IPS-18c (cell line): ENCODE data around the gene C2orf66.

ENCODE experiments used
- H3K4me3 ChIP-seq: 2 replicates; pipeline ENCODE4 v1.7.0; 2013; ENCODE audit warnings: low read depth, mild to moderate bottlenecking, low read length, moderate library complexity; ENCODE audit not compliant: insufficient read depth
- H3K9me3 ChIP-seq: one replicate; pipeline ENCODE4 v1.6.1; 2013; ENCODE audit warnings: mild to moderate bottlenecking, low read length, moderate library complexity; ENCODE audit not compliant: control insufficient read depth, insufficient read depth

The C2orf66 gene

GRCh38 chr2:196801674-196802261 lies 7.4 kb downstream of the C2orf66 start:
- peaks cover 2% of the 10 kb centered on the region for H3K9me3 ChIP-seq
- H3K4me3 ChIP-seq: no peak overlapping the region

- Histone ChIP-seq H3K9me3 (peaks cover 2% of the 10 kb centered on the region), H3K4me3 (peak overlapping the region; percentile 76)
Observed at GRCh38 chr2:196798980-196799379, 10.2 kb downstream of the C2orf66 start.

DNA sequence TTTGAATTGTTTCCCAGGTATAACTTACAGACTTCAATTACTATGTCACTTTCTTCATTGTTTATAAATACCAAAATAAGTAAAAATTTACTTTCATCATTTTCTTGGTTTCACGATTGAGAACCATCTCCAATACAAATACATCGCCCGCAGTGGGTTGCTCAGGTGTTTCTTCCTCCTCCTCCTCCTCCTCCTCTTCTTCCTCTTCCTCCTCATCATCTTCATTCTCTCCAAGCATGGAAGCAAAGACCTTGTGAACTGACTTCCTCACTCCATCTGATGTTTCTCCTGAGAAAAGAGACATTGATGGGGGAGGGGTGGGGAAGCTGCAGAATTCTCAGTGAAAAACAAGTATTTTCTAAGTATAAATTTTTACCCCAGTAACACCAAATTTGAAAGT lies 16.3 kb downstream of the C2orf66 start:
- H3K9me3 ChIP-seq: no peaks in the 10 kb centered on the region
- no peak overlapping the region for H3K4me3 ChIP-seq

DNA sequence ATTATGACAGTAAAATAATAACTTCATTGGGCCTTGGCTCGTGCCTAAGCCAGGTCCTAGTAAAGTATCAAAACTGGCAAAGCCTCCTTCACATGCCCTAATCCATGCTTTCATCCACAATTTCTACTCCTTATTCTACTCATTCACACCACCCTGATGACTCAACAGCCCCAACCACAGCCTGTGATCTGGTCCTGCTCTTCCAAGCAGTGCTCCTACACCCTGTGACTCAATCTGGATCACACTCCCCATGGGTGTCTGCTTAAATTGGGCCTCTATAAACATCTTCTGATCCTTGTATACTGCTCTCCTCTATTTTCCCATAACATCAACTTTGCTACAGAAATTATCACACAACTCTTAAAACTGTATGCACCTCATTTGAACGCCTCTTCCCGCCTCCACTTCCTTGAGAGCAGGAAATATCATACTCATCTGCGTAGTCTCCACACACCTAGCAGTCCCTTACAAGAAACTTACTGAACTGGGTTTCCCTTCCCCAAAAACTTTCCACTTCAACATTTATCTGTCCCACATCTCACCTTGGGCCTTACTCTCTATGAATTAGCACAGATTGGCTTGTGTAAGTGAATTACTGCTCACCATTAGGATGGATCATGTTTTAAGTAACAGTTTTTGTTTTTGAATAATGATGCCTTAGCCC lies 25.6 kb downstream of the C2orf66 start:
- no peaks in the 10 kb centered on the region for H3K9me3 ChIP-seq
- no peak overlapping the region for H3K4me3 ChIP-seq

- H3K9me3 ChIP-seq: no peaks in the 10 kb centered on the region
- H3K4me3 ChIP-seq: no peak overlapping the region
Observed at GRCh38 chr2:196767101-196767500, 42.1 kb downstream of the C2orf66 start.

- Histone ChIP-seq H3K9me3 (no peaks in the 10 kb centered on the region), H3K4me3 (no peak overlapping the region)
Observed at GRCh38 chr2:196759378-196759706, 49.8 kb downstream of the C2orf66 start.

DNA sequence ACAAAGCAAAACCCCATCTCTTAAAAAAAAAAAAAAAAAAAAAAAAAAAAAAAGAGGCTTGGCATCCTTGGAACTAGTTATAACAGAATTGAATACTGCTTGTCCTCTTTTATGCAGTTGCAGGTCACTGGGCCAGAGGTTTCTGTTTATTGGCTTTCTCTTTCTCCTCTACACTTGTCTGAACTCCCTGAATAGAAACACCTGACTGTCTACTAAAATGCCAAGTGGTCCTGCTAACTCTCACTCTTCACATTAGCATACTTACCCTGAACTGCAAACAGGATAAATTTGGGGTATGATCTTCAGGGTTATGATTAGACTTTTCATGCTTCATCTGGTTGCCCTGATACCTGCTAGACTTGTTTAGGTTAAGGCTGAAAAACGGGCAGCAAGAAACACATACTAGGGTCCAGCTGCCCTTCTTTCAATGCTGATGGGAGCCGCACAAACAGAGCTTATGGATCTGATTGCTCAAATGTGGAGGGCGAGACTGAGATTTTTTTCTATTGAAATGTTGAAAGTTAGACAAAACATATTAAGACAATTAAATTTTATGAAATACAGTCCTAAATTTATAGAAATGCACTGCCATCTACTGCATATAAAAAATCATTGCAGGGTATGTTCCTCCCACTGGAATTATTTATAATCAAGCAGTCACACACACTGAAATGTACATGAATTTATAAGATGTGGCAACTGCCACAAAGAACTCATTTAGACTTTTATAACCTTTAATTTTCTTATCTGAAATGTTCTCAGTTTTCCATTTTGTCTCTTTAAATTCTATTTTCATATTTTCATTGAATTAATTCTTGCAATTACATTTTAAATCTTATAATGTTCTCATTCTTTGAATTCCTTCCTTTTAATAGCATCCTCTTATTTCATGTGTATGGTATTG lies 50.4 kb downstream of the C2orf66 start:
- no peak overlapping the region for H3K4me3 ChIP-seq
- no peaks in the 10 kb centered on the region for H3K9me3 ChIP-seq
